ENCODE results near the gene ETFA.

The ETFA gene

DNA sequence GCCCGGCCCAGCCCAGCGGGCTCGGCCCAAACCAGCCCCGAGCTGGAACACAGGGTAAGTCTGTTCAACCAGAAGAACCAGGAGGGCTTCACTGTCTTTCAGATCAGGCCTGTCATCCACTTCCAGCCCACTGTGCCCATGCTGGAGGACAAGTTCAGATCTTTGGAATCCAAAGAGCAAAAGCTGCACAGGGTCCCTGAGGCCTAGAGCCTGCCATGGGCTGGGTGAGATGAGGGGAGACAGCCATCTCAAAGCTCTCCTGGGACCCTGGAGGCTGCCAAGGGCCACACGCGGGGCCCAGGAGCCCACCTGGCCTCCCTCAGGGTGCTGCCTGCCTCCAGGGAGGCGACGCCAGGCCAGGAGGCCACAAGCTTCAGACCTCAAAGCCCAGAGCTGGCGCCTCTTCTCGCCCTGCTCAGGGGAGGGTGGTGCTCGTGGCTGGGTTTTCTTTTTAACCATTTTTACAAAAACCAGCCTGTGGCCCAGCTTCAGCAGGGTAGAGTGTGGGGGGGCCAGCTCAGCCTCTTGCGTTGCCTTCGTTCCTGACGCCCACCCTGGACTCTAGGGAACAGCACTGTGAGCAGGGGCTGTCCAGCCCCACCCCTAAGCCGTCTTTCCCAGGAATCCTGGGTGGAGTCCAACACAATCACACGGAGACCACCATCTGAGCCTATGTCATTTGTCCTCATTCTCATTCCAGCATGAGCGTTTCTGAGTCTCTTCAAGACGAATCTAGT lies 107.0 kb downstream of the ETFA start:
- H3K4me1 ChIP-seq (ENCODE audit: control insufficient read depth, low read depth, low read length), result no peaks in the 10 kb centered on the region
- no peaks in the 10 kb centered on the region for H3K27me3 ChIP-seq (ENCODE audit: control insufficient read depth, insufficient read depth, low read length)
- no peak overlapping the region for H3K4me3 ChIP-seq (ENCODE audit: low read length)
- H3K9me3 ChIP-seq (ENCODE audit: control insufficient read depth, low read depth, low read length), result no peaks in the 10 kb centered on the region
- H3K9ac ChIP-seq (ENCODE audit: low read length), result no peak overlapping the region
- H3K36me3 ChIP-seq (ENCODE audit: control insufficient read depth, low read depth, low read length), result no peaks in the 10 kb centered on the region
- H3K27ac ChIP-seq (ENCODE audit: low read length), result no peak overlapping the region

DNA sequence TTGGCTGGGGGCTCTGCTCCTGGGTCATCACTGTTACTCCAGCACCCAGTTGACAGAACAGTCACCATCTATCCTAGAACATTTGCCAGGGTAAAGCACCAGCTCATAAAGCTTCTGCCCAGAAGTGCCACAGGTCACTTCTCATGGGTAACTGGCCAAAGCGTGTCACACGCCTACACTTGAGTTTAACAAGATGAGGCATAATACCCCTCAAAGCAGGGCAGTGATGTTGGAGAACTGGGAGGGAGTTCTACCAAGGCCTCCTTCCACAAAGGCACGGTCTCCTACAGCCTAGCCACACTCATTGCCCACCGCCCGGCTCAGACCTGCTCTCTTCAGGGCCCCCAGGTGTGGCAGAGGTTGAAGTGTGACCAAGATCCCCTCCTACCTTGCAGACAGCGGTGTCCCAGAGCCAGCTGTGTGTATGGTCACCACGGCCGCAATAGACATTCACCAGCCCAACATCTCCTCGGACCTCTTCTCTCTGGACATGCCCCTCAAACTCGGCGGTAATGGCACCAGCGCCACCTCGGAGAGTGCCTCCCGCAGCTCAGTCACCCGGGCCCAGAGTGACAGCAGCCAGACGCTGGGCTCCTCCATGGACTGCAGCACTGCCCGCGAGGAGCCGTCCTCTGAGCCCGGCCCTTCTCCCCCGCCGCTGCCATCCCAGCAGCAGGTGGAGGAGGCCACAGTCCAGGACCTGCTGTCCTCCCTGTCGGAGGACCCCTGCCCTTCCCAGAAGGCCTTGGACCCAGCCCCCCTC lies 107.7 kb downstream of the ETFA start:
- Histone ChIP-seq H3K27me3 (ENCODE audit: control insufficient read depth, insufficient read depth, low read length) (no peaks in the 10 kb centered on the region), H3K36me3 (ENCODE audit: control insufficient read depth, low read depth, low read length) (no peaks in the 10 kb centered on the region), H3K4me3 (ENCODE audit: low read length) (no peak overlapping the region), H3K9me3 (ENCODE audit: control insufficient read depth, low read depth, low read length) (no peaks in the 10 kb centered on the region), H3K27ac (ENCODE audit: low read length) (no peak overlapping the region), H3K9ac (ENCODE audit: low read length) (no peak overlapping the region), H3K4me1 (ENCODE audit: control insufficient read depth, low read depth, low read length) (no peaks in the 10 kb centered on the region)

DNA sequence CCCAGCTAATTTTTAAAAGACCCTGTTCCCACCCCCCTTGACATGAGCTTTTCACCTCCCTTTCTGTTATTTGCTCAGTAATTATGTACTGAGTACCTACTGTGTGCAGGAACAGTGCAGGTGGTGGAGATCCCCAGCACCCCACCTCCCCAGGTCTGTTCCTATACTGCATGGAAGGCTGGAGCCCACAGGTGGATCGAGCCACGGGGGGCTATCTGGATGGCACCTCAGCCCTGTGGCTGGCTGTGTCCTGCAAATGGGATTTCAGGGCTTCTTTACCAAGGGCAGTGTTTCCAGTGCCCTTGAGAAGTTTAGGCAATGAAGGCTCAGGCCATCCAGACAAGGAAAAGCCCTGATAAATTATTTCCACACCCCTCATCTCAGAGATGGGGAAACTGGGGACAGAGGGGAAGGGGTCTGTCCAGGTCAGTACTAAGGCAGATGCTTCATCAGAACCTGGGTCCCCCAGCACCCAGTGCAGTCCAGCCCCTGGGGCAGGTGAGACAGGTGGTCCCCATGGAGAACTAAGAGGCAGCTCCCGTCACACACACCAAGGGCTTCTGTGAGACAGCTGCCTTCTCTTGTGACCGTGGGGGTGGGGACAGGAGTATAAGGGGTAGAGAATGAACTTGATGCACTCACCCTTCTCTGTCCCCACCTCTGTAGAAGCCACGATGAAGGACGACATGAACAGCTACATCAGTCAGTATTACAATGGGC lies 109.6 kb downstream of the ETFA start:
- Histone ChIP-seq H3K4me3 (ENCODE audit: low read length) (no peak overlapping the region), H3K9ac (ENCODE audit: low read length) (no peak overlapping the region), H3K27me3 (ENCODE audit: control insufficient read depth, insufficient read depth, low read length) (no peaks in the 10 kb centered on the region), H3K36me3 (ENCODE audit: control insufficient read depth, low read depth, low read length) (no peaks in the 10 kb centered on the region), H3K27ac (ENCODE audit: low read length) (no peak overlapping the region), H3K9me3 (ENCODE audit: control insufficient read depth, low read depth, low read length) (no peaks in the 10 kb centered on the region), H3K4me1 (ENCODE audit: control insufficient read depth, low read depth, low read length) (no peaks in the 10 kb centered on the region)

DNA sequence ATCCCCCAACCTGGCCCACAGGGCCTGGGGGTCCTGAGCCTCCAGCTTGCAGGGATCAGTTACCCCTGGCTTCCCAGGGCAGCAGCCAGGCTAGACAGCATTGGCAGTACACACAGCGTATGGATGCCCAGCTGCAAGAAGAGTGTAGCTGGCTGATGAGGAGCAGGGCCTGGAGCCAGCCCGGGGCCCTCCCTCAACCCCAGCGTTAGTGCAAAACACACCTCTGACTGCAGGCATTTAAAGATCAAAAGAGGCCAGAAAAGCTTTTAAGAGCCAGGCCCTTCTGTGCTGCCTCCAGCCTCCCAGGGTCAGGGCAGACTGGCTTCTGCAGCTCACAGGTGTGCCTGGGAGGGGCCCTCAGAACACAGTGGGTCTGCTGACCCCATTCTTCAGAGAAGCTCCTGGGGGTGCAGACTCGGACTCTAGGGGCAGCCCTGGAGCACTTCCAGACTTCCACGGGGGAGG lies 110.6 kb downstream of the ETFA start:
- Histone ChIP-seq H3K36me3 (ENCODE audit: control insufficient read depth, low read depth, low read length) (no peaks in the 10 kb centered on the region), H3K4me1 (ENCODE audit: control insufficient read depth, low read depth, low read length) (no peaks in the 10 kb centered on the region), H3K27me3 (ENCODE audit: control insufficient read depth, insufficient read depth, low read length) (no peaks in the 10 kb centered on the region), H3K27ac (ENCODE audit: low read length) (no peak overlapping the region), H3K9me3 (ENCODE audit: control insufficient read depth, low read depth, low read length) (no peaks in the 10 kb centered on the region), H3K4me3 (ENCODE audit: low read length) (no peak overlapping the region), H3K9ac (ENCODE audit: low read length) (no peak overlapping the region)

- Histone ChIP-seq H3K9me3 (ENCODE audit: control insufficient read depth, low read depth, low read length) (no peaks in the 10 kb centered on the region), H3K36me3 (ENCODE audit: control insufficient read depth, low read depth, low read length) (no peaks in the 10 kb centered on the region), H3K4me1 (ENCODE audit: control insufficient read depth, low read depth, low read length) (no peaks in the 10 kb centered on the region), H3K27me3 (ENCODE audit: control insufficient read depth, insufficient read depth, low read length) (no peaks in the 10 kb centered on the region), H3K9ac (ENCODE audit: low read length) (no peak overlapping the region), H3K27ac (ENCODE audit: low read length) (no peak overlapping the region), H3K4me3 (ENCODE audit: low read length) (no peak overlapping the region)
Measured at GRCh38 chr15:76200083-76200465, 111.2 kb downstream of the ETFA start.

DNA sequence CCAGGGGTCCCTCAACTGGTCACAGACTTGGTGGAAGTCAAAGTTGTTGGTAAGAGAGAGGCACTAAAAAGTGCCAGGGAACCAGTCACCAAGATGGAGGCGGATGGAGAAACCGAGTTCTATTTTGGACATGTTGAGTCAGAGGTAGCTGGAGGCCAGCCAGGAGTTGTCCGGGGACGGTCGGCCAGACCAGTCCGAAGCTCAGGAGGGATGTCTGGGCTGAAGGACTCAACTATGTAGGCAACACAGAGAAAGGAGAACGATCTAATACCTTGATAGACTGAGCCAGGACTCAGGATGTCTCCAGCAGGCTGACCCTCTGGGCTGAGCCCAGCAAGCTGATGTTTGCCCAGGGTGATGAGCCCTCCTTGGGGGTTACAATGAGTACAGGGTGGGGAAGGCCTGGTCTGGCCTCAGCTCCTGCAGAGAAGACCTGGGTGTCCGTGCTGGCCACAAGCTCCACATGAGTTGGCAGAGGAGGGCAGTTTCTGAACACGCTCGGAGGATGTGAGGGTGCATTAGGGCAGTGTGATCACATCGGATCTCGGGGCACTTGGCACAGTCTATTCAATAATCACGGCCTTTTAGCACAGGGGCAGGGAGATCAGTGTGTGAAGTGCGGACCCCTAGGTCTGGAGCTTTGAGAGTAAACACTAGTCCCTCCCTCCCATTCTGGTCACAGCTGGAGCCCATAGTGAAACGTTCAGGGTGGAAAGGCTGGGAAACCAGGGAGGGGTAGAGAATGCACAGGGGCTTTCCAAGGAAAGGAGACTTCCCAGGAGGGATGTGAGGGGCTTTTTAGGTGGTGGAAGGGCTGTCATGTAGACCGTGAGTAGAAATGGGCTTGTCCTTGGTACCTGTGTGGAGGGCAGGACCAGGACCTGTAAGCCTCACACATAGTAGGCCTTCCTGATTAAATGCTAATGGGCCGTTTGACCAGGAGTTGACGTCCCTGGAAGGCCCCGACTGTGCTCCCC lies 111.9 kb downstream of the ETFA start:
- H3K36me3 ChIP-seq (ENCODE audit: control insufficient read depth, low read depth, low read length), result no peaks in the 10 kb centered on the region
- H3K4me3 ChIP-seq (ENCODE audit: low read length), result no peak overlapping the region
- H3K9me3 ChIP-seq (ENCODE audit: control insufficient read depth, low read depth, low read length), result no peaks in the 10 kb centered on the region
- H3K27me3 ChIP-seq (ENCODE audit: control insufficient read depth, insufficient read depth, low read length), result no peaks in the 10 kb centered on the region
- no peak overlapping the region for H3K27ac ChIP-seq (ENCODE audit: low read length)
- no peak overlapping the region for H3K9ac ChIP-seq (ENCODE audit: low read length)
- H3K4me1 ChIP-seq (ENCODE audit: control insufficient read depth, low read depth, low read length), result no peaks in the 10 kb centered on the region

DNA sequence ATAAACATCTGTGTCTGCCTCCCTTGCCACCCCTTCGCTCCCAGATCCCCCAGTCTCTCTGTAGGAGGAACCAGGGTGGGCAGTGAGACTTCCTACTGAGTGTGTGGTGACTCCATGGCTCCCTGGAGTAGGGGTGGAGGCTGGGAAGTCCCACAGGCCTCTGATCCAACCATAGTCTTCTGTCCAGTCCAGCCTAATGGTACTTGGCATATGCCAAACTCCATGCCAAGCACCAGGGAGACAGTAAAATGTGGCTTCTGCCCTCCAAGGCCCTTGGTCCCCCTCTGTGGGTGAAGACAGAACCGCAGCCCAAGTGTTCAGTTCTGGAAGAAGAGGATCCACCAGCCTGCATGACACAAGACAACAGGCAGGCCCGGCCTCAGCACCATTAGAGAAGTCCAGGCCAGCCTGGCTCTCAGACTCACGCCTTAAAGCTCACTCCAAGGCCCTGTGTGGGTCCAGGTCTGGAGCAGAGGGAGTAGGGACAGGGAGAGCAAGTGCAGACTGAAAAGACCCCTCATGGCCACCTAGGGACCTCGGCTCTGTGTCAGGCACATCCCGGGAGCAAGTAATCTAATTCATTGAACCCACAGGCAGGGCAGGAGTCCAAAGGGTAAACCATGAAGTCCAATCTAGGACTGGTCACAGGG lies 112.7 kb downstream of the ETFA start:
- H3K27ac ChIP-seq (ENCODE audit: low read length), result no peak overlapping the region

GRCh38 chr15:76197703-76198455 lies 113.4 kb downstream of the ETFA start:
- H3K4me1 ChIP-seq (ENCODE audit: control insufficient read depth, low read depth, low read length), result no peaks in the 10 kb centered on the region
- no peaks in the 10 kb centered on the region for H3K27me3 ChIP-seq (ENCODE audit: control insufficient read depth, insufficient read depth, low read length)
- H3K9me3 ChIP-seq (ENCODE audit: control insufficient read depth, low read depth, low read length), result no peaks in the 10 kb centered on the region
- H3K9ac ChIP-seq (ENCODE audit: low read length), result no peak overlapping the region
- H3K36me3 ChIP-seq (ENCODE audit: control insufficient read depth, low read depth, low read length), result no peaks in the 10 kb centered on the region
- no peak overlapping the region for H3K27ac ChIP-seq (ENCODE audit: low read length)
- H3K4me3 ChIP-seq (ENCODE audit: low read length), result no peak overlapping the region

More for the DNA sequence above, 112.7 kb downstream of the ETFA start:
- no peaks in the 10 kb centered on the region for H3K4me1 ChIP-seq (ENCODE audit: control insufficient read depth, low read depth, low read length)
- H3K36me3 ChIP-seq (ENCODE audit: control insufficient read depth, low read depth, low read length), result no peaks in the 10 kb centered on the region
- no peak overlapping the region for H3K9ac ChIP-seq (ENCODE audit: low read length)
- no peaks in the 10 kb centered on the region for H3K9me3 ChIP-seq (ENCODE audit: control insufficient read depth, low read depth, low read length)
- no peak overlapping the region for H3K4me3 ChIP-seq (ENCODE audit: low read length)
- H3K27me3 ChIP-seq (ENCODE audit: control insufficient read depth, insufficient read depth, low read length), result no peaks in the 10 kb centered on the region

- no peak overlapping the region for H3K4me3 ChIP-seq (ENCODE audit: low read length)
- H3K27me3 ChIP-seq (ENCODE audit: control insufficient read depth, insufficient read depth, low read length), result no peaks in the 10 kb centered on the region
- no peaks in the 10 kb centered on the region for H3K4me1 ChIP-seq (ENCODE audit: control insufficient read depth, low read depth, low read length)
- no peak overlapping the region for H3K9ac ChIP-seq (ENCODE audit: low read length)
- no peaks in the 10 kb centered on the region for H3K9me3 ChIP-seq (ENCODE audit: control insufficient read depth, low read depth, low read length)
- H3K36me3 ChIP-seq (ENCODE audit: control insufficient read depth, low read depth, low read length), result no peaks in the 10 kb centered on the region
- H3K27ac ChIP-seq (ENCODE audit: low read length), result no peak overlapping the region
Measured at GRCh38 chr15:76196269-76197231, 114.7 kb downstream of the ETFA start.

Data from iPS-18a (cell line).